Lower leg skin (tissue), 3 donors: Measurements from ENCODE around the gene HOXA9.

ENCODE experiments used
- CTCF ChIP-seq, 3 donors: fragments of 450-650 bp; IDR thresholded peaks; one replicate each; pipeline ENCODE4 v1.5.1; 2016; ENCODE audit warnings: antibody characterized with exemption in 3 of 3, mild to moderate bottlenecking in 3 of 3, moderate library complexity in 2 of 3
- POLR2A ChIP-seq, 2 donors: fragments of 450-650 bp; IDR thresholded peaks; one replicate each; pipeline ENCODE4 v1.6.1; 2016 to 2017; ENCODE audit warnings: antibody characterized with exemption in 2 of 2, mild to moderate bottlenecking in 1 of 2, moderate library complexity in 1 of 2

GRCh38 chr7:27140126-27140857 is 25.0 kb downstream of the HOXA9 start:
- TF ChIP-seq CTCF (IDR thresholded peaks at IDR 0.05) (no peak), POLR2A (IDR thresholded peaks at IDR 0.05) (no peak)
